Head of caudate nucleus (tissue), 42 donors: ENCODE results near the gene MPC1L.

ENCODE experiments used
- DNase-seq, 42 donors: peaks; one replicate each; pipeline versions ENCODE4 v3.0.0 to v3.0.0-alpha.2; 2020 to 2021; ENCODE audit warnings: mixed read lengths in 7 of 42
- intact Hi-C: fragments of 100-400 bp; cut with DNase I; formaldehyde crosslinking; loops from one replicate; pipeline ENCODE4 v1.15.0; 2022

The MPC1L gene

DNA sequence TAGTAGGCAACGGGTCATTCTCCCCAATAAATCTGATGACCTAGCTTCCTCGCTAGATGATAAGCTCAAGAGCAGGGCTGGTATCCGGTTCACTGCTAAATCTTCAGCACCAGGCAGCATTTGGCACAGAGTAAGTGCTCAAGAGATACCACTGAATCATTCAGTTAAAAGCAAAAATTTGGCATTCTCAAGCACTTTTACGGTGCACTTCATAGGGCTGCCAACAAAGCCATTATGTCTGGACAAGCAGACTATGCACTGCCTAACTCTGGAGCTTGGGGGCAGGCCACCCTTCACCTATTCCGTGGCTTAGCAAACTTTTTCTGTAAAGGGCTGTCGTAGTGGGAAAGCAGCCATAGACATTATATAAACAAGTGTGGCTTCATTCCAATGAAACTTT lies 47.9 kb downstream of the MPC1L start:
- intact Hi-C loops: no loop called here
- no peak for DNase-seq
